NCI-H1417 treated with DMSO at 0.1 percent for 48 hours (cell line): ENCODE data around the gene HTRA2.

Experiments
- DNase-seq: peaks from one replicate; lab custom pipeline; 2025; lab: John Stamatoyannopoulos, UW

The HTRA2 gene

GRCh38 chr2:74562126-74562775, 32.5 kb downstream of the HTRA2 start:
- DNase-seq, result no peak

GRCh38 chr2:74564222-74564621, 34.5 kb downstream of the HTRA2 start:
- no peak for DNase-seq

- DNase-seq, result no peak
Measured at GRCh38 chr2:74566076-74566753, 36.5 kb downstream of the HTRA2 start.

- no peak for DNase-seq
Measured at GRCh38 chr2:74566754-74567085, 37.0 kb downstream of the HTRA2 start.

- no peak for DNase-seq
Measured at GRCh38 chr2:74567881-74568280, 38.1 kb downstream of the HTRA2 start.

GRCh38 chr2:74569686-74570085, 40.0 kb downstream of the HTRA2 start:
- no peak for DNase-seq

- no peak for DNase-seq
Measured at GRCh38 chr2:74571058-74571457, 41.3 kb downstream of the HTRA2 start.

- DNase-seq, result no peak
Measured at GRCh38 chr2:74572178-74572925, 42.6 kb downstream of the HTRA2 start.

GRCh38 chr2:74573747-74574562, 44.2 kb downstream of the HTRA2 start:
- DNase-seq, result no peak

GRCh38 chr2:74575320-74575719, 45.6 kb downstream of the HTRA2 start:
- DNase-seq, result no peak

GRCh38 chr2:74576211-74576862, 46.6 kb downstream of the HTRA2 start:
- no peak for DNase-seq

- DNase-seq, result no peak
Measured at GRCh38 chr2:74576863-74577229, 47.1 kb downstream of the HTRA2 start.

- DNase-seq, result no peak
Measured at GRCh38 chr2:74577448-74577847, 47.7 kb downstream of the HTRA2 start.

GRCh38 chr2:74578408-74578807, 48.7 kb downstream of the HTRA2 start:
- DNase-seq, result no peak

GRCh38 chr2:74581463-74581862, 51.7 kb downstream of the HTRA2 start:
- no peak for DNase-seq

GRCh38 chr2:74582184-74582583, 52.5 kb downstream of the HTRA2 start:
- DNase-seq, result no peak
